ENCODE data around the gene GALC.

- TF ChIP-seq CTCF (IDR thresholded peaks at IDR 0.05 in 2 of 3, conservative IDR thresholded peaks at IDR 0.05 in 1 of 3; ENCODE audit: insufficient read depth in 2 of 3, low read depth in 1 of 3, low read length in 3 of 3) (no peak), POLR2A (conservative IDR thresholded peaks at IDR 0.05) (no peak), RFX1 (IDR thresholded peaks at IDR 0.05) (no peak), PHF20 (IDR thresholded peaks at IDR 0.05; ENCODE audit: partially characterized antibody) (no peak), REST (IDR thresholded peaks at IDR 0.05; ENCODE audit: borderline replicate concordance) (no peak), REST (CRISPR knock-in tag; IDR thresholded peaks at IDR 0.05; ENCODE audit: low read depth) (no peak), PCBP2 (IDR thresholded peaks at IDR 0.05; ENCODE audit: low read depth, low read length, poor library complexity, severe bottlenecking) (no peak)
These were observed 22.0 kb downstream of the GALC start for GRCh38 chr14:87971010-87971409.
